ENCODE data around the gene SULT1A2. TPM values are rescaled to one million over a fixed set of nuclear protein-coding genes. Genes with fewer than 3 reads are reported as not detected.
"Not testable (repeated sequence)": the region's sequence is repeated elsewhere in the genome, so short reads cannot be mapped to it uniquely, and the experiment has no call there.

The SULT1A2 gene
- total RNA-seq, 1 donor from 2014 or later = 1.1 TPM

DNA sequence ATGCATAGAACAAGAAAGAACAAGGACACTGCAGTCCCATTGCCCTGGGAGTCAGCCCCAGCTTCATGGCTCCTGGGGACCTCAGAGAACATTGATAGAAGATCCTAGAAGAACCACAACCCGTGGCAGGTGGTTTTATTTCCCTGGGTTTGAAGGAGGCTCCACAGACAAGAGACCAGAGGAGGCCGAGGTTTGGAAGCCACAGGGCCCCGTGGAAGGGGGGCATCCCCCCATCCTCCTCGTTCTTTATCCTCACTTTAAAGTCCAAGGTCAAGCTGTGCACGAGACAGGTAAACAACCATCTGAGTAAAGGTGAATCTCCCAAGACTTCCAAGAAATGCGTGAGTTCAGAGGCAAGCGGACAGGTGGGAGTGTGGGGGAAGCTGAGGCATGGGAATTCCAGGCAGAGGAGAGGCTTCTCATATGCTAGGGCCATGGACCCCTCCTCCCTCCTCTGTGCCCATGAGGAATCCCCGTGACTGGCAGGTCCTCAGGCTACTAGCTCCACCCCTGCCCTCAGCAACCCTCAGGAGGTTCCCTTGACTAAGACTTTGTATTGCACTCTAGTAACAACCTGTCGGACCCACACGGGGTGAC, 13.8 kb upstream of the SULT1A2 start:
- Histone ChIP-seq H3K4me1 (peaks cover 20% of the 10 kb centered on the region), H3K27ac (replicated peaks) (peak overlapping the region; percentile 75), H3K27me3 (ENCODE audit: low read depth) (no peaks in the 10 kb centered on the region), H3K36me3 (no peaks in the 10 kb centered on the region), H3K9me3 (replicated peaks) (no peaks in the 10 kb centered on the region), H3K4me3 (peak overlapping the region; percentile 62)
- TF ChIP-seq, protein P1, sequence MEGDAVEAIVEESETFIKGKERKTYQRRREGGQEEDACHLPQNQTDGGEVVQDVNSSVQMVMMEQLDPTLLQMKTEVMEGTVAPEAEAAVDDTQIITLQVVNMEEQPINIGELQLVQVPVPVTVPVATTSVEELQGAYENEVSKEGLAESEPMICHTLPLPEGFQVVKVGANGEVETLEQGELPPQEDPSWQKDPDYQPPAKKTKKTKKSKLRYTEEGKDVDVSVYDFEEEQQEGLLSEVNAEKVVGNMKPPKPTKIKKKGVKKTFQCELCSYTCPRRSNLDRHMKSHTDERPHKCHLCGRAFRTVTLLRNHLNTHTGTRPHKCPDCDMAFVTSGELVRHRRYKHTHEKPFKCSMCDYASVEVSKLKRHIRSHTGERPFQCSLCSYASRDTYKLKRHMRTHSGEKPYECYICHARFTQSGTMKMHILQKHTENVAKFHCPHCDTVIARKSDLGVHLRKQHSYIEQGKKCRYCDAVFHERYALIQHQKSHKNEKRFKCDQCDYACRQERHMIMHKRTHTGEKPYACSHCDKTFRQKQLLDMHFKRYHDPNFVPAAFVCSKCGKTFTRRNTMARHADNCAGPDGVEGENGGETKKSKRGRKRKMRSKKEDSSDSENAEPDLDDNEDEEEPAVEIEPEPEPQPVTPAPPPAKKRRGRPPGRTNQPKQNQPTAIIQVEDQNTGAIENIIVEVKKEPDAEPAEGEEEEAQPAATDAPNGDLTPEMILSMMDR (IDR thresholded peaks at IDR 0.05; ENCODE audit: borderline replicate concordance) = no peak
- no peak for DNase-seq
- intact Hi-C loops (cut with micrococcal nuclease) = no loop called here

DNA sequence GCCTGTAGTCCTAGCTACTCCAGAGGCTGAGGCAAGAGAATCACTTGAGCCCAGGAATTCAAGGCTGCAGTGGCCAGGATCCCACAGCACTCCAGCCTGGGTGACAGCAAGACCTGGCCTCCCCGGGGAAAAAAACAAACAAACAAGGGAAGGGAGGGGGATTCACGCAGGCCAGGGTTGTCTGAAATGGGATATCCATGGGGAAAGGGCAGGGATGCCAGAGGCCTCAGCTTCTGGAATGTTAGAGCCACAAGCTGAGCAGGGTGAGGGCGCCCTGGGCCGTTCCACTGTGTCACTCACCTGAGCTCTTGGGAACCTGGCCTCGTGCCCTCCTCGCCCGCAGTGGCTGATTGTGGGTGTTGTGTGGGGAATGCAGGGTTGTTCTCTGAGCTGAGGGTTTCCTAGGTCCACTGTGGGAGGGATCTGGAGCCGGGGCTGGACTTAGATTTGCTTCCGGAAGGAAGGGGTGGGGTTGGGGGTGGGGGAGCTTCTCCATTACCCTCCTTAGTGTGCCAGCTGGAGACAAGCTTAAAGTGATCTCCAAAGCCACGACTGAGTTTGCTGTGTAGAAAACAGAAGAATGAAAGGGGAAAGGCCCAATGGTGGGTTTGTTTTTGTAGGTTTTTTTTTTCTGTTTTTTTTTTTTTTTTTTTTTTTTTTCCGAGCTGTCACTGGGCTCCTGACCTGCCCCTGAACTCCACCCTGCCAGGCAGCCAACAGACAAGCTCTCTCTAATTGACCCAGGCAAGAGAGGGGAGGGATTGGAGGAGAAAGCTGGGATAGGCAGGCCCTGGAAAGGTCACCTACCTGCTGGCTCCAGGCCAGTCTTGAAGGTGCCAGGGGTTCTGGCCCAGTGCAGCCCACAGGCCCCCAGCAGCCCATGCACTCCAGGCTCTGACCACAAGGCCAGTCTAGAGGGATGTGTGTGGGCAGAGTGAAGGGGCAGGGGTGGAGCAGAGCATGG, 13.1 kb upstream of the SULT1A2 start, which contains the start of gene SULT1A1:
SULT1A1 (minus strand) TSS at position 414 of the 964 bp plus-strand sequence. CDS start 1,189 bp downstream, outside the sequence.
- H3K4me1 ChIP-seq = peaks cover 20% of the 10 kb centered on the region
- H3K36me3 ChIP-seq = no peaks in the 10 kb centered on the region
- TF ChIP-seq, protein P1 (IDR thresholded peaks at IDR 0.05; ENCODE audit: borderline replicate concordance) = no peak
- peak; percentile 65 for DNase-seq
- H3K27me3 ChIP-seq (ENCODE audit: low read depth) = no peaks in the 10 kb centered on the region
- H3K9me3 ChIP-seq (replicated peaks) = no peaks in the 10 kb centered on the region
- intact Hi-C loops (cut with micrococcal nuclease) = no loop called here
- peak within 1 kb of the TSS; percentile 75 for H3K27ac ChIP-seq (replicated peaks)
- peak within 1 kb of the TSS; percentile 62 for H3K4me3 ChIP-seq

DNA sequence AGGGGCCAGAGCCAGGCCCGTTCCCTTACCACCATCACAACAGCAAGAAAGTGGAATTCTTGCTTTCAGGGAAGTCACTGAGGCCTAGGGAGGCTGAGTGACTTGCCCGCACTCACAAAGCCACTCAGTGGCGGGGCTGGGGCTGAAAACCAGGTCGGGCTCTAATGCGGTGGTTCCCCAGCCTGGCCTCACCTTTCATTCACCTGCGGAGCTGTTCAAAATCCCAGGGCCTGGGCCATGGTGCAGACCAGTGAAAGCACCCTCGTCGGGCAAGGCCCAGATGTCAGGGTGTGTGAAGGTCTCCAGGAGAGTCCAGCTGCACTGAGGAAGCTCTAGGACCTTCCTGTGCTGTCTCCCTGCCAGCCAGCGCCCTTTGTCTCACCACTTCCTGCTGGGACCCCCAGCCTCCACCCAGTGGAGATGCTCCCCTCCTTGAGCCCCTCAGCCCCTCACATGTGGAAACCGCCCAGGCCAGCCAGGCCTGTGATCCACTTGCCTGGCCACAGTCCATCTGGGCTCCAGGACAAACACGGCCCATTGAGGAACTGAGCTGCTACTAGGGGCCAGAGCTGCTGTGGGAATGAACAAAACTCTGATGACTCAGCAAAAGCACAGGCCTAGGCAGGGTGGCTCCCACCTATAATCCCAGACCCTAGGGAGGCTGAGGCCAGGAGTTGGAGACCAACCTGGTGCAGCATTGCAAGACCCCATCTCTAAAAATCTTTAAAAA, 12.2 kb upstream of the SULT1A2 start:
- Histone ChIP-seq H3K27ac (replicated peaks) (peak overlapping the region; percentile 75), H3K4me3 (peak overlapping the region; percentile 62), H3K4me1 (peaks cover 20% of the 10 kb centered on the region)
- H3K27me3 ChIP-seq (ENCODE audit: low read depth); intact Hi-C loops (cut with micrococcal nuclease); H3K9me3 ChIP-seq (replicated peaks); DNase-seq; H3K36me3 ChIP-seq: not testable (repeated sequence)

DNA sequence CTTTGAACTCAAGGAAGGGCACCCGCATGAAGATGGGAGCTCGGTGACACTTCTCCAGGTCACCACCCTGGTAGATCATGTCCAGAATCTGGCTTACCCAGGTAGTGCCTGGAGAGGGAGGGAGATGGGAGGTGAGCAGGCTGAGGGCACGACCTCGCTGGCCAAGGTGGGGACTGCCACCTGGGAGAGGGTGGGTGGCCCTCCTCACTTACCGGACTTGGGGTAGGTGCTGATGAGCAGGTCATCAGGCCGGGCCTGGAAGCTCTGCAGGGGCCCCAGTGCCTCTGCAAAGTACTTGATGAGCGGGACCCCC, 11.6 kb upstream of the SULT1A2 start:
- intact Hi-C loops (cut with micrococcal nuclease); DNase-seq: not testable (repeated sequence)

DNA sequence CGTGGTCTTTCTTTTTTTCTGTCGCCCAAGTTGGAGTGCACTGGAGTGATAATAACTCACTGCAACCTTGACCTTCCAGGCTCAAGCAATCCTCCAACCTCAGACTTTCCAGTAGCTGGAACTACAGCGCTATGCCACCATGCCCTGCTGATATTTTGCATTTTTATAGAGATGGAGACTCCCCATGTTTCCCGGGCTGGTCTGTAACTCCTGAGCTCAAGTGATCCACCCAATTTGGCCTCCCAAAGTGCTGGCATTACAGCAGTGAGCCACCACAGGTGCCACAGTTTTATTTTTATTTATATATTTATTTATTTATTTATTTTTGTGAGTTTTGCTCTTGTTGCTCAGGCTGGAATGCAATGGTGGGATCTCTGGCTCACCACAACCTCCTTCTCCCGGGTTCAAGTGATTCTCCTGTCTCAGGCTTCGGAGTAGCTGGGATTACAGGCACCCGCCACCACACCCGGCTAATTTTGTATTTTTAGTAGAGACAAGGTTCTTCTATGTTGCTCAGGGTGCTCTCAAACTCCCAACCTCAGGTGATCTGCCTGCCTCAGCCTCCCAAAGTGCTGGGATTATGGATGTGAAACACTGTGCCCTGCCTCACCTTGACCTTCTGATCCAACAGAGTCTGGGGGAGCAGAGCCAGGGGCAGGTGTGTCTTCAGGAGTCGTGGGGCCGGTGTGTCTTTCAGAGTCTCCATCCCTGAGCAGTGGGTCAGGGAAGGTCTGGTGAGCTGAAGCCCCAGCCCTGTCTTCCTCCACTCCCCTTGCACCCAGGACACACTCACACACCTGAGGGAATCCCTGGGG, 11.0 kb upstream of the SULT1A2 start:
- H3K9me3 ChIP-seq (replicated peaks); H3K27ac ChIP-seq (replicated peaks); DNase-seq; H3K36me3 ChIP-seq; intact Hi-C loops (cut with micrococcal nuclease); H3K27me3 ChIP-seq (ENCODE audit: low read depth); H3K4me3 ChIP-seq: not testable (repeated sequence)
- H3K4me1 ChIP-seq = peaks cover 20% of the 10 kb centered on the region

More for the DNA sequence above, 11.6 kb upstream of the SULT1A2 start:
- not testable (repeated sequence) for H3K36me3 ChIP-seq; H3K27me3 ChIP-seq (ENCODE audit: low read depth); H3K4me3 ChIP-seq; H3K9me3 ChIP-seq (replicated peaks); H3K27ac ChIP-seq (replicated peaks)
- peaks cover 20% of the 10 kb centered on the region for H3K4me1 ChIP-seq

DNA sequence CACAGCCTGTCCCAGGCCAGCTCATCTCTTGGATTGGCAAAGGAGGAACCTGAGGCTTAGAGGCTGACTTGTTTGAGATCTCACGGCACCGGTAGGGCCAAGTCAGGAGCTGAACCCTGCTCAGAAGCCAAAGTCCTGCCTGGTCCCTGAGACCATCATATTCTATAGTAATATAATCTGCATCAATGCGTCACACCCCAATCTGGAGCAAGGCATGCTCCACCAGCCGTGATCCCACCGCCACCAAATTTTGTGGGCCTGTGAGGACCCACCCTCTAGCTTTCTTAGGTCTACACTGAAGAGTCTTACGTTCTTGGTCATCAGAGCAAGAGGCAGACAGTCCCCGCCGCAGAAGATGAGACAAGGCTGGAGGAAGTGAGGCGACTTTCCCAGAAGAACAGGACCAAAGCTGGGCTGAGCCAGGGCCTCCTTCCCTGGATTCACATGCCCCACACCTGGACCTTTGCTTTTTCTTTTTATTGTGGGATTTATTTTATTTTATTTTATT, 10.3 kb upstream of the SULT1A2 start:
- TF ChIP-seq, protein P1 (IDR thresholded peaks at IDR 0.05; ENCODE audit: borderline replicate concordance) = no peak
- H3K4me3 ChIP-seq = no peak overlapping the region
- H3K4me1 ChIP-seq = peaks cover 20% of the 10 kb centered on the region
- no peaks in the 10 kb centered on the region for H3K27me3 ChIP-seq (ENCODE audit: low read depth)
- no peak overlapping the region for H3K27ac ChIP-seq (replicated peaks)
- intact Hi-C loops (cut with micrococcal nuclease) = no loop called here
- no peaks in the 10 kb centered on the region for H3K36me3 ChIP-seq
- no peak for DNase-seq
- H3K9me3 ChIP-seq (replicated peaks) = no peaks in the 10 kb centered on the region

Measured in left ventricle myocardium inferior (tissue), 1 donor.